PC-3 (cell line): ENCODE data around the gene GPC3.

Experiments used
- CTCF ChIP-seq: fragments of 300-600 bp; sonication (generic); conservative IDR thresholded peaks from 2 replicates; pipeline ENCODE4 v1.5.1; 2017; ENCODE audit warnings: antibody characterized with exemption, low read depth, mild to moderate bottlenecking, low read length
- EZH2 ChIP-seq: fragments of 300-600 bp; sonication (generic); IDR thresholded peaks from one replicate; pipeline ENCODE4 v1.6.1; 2017; ENCODE audit warnings: antibody characterized with exemption, mild to moderate bottlenecking, low read length; ENCODE audit not compliant: unreplicated experiment
- EZH2phosphoT487 ChIP-seq: fragments of 300-600 bp; sonication (generic); IDR thresholded peaks from 2 replicates; pipeline ENCODE4 v1.6.1; 2018; ENCODE audit warnings: mild to moderate bottlenecking, antibody characterized with exemption, low read length, borderline replicate concordance

GRCh38 chrX:133850399-133850798 is 135.0 kb downstream of the GPC3 start:
- no peak for TF ChIP-seq CTCF
- TF ChIP-seq EZH2 = no peak
- TF ChIP-seq EZH2phosphoT487 = no peak
